ENCODE data around the gene ERLEC1. TPM values are rescaled to one million over a fixed set of nuclear protein-coding genes. Genes with fewer than 3 reads are reported as not detected.
"Not testable (repeated sequence)": the region's sequence is repeated elsewhere in the genome, so short reads cannot be mapped to it uniquely, and the experiment has no call there.

Gene ERLEC1
- total RNA-seq, 1 experiment from 2014 or later = 56.8 TPM

- H3K27me3 ChIP-seq (ENCODE audit: low read length) = no peaks in the 10 kb centered on the region
- BruUV-seq (replicated peaks) = no TSS peak
- no peaks in the 10 kb centered on the region for H3K9me3 ChIP-seq (ENCODE audit: low read length)
- H3K4me1 ChIP-seq (ENCODE audit: insufficient read depth, low read length) = no peaks in the 10 kb centered on the region
- no peak overlapping the region for H3K27ac ChIP-seq (ENCODE audit: low read length)
- no peaks in the 10 kb centered on the region for H3K9me2 ChIP-seq (replicated peaks; ENCODE audit: low read length)
- H4K20me1 ChIP-seq (ENCODE audit: low read length) = no peaks in the 10 kb centered on the region
- no peaks in the 10 kb centered on the region for H3K79me2 ChIP-seq (ENCODE audit: low read length)
- no peak overlapping the region for H2AFZ ChIP-seq (ENCODE audit: low read length)
- ChIA-PET CTCF (no interaction called here), POLR2A (ENCODE audit: unreplicated experiment) (no interaction called here)
- H3K4me3 ChIP-seq (ENCODE audit: low read length) = no peak overlapping the region
- no peaks in the 10 kb centered on the region for H3F3A ChIP-seq (ENCODE audit: low read length, unreplicated experiment)
- intact Hi-C loops (cut with micrococcal nuclease) = no loop called here
- H3K4me2 ChIP-seq (ENCODE audit: low read length) = no peak overlapping the region
- H3K9ac ChIP-seq (ENCODE audit: low read length) = no peak overlapping the region
- TF ChIP-seq, protein P1, sequence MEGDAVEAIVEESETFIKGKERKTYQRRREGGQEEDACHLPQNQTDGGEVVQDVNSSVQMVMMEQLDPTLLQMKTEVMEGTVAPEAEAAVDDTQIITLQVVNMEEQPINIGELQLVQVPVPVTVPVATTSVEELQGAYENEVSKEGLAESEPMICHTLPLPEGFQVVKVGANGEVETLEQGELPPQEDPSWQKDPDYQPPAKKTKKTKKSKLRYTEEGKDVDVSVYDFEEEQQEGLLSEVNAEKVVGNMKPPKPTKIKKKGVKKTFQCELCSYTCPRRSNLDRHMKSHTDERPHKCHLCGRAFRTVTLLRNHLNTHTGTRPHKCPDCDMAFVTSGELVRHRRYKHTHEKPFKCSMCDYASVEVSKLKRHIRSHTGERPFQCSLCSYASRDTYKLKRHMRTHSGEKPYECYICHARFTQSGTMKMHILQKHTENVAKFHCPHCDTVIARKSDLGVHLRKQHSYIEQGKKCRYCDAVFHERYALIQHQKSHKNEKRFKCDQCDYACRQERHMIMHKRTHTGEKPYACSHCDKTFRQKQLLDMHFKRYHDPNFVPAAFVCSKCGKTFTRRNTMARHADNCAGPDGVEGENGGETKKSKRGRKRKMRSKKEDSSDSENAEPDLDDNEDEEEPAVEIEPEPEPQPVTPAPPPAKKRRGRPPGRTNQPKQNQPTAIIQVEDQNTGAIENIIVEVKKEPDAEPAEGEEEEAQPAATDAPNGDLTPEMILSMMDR (conservative IDR thresholded peaks at IDR 0.05; ENCODE audit: low read depth, low read length) = no peak
- TF ChIP-seq EZH2phosphoT487 (IDR thresholded peaks at IDR 0.05; ENCODE audit: borderline replicate concordance, low read length) (no peak), EZH2 (IDR thresholded peaks at IDR 0.05; ENCODE audit: low read length, unreplicated experiment) (no peak)
- DNase-seq = no peak
- ATAC-seq = no peak
- H3K36me3 ChIP-seq (ENCODE audit: low read depth, low read length) = no peaks in the 10 kb centered on the region
Observed at GRCh38 chr2:53829273-53829979, 42.6 kb downstream of the ERLEC1 start.

DNA sequence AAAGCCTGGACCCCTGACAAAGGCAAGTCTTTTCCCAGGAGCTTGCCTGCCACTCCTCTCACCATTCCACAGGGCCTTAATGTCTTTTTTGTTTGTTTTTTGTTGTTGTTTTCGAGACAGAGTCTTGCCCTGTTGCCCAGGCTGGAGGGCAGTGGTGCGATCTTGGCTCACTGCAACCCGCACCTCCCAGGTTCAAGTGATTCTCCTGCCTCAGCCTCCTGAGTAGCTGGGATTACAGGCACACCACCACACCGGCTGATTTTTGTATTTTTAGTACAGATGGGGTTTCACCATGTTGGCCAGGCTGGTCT, 43.1 kb downstream of the ERLEC1 start:
- H4K20me1 ChIP-seq (ENCODE audit: low read length); H3K4me1 ChIP-seq (ENCODE audit: insufficient read depth, low read length); H3K9me2 ChIP-seq (replicated peaks; ENCODE audit: low read length); H3K9me3 ChIP-seq (ENCODE audit: low read length); H3K27ac ChIP-seq (ENCODE audit: low read length); H3K79me2 ChIP-seq (ENCODE audit: low read length); H3K4me2 ChIP-seq (ENCODE audit: low read length); H2AFZ ChIP-seq (ENCODE audit: low read length); CTCF ChIA-PET; H3K9ac ChIP-seq (ENCODE audit: low read length); intact Hi-C loops (cut with micrococcal nuclease); BruUV-seq (replicated peaks); POLR2A ChIA-PET (ENCODE audit: unreplicated experiment); H3K36me3 ChIP-seq (ENCODE audit: low read depth, low read length); H3K4me3 ChIP-seq (ENCODE audit: low read length); H3F3A ChIP-seq (ENCODE audit: low read length, unreplicated experiment); DNase-seq; ATAC-seq; H3K27me3 ChIP-seq (ENCODE audit: low read length): not testable (repeated sequence)

GRCh38 chr2:53840580-53840979, 53.7 kb downstream of the ERLEC1 start:
- intact Hi-C loops (cut with micrococcal nuclease) = no loop called here
- Histone ChIP-seq H3K4me3 (ENCODE audit: low read length) (no peak overlapping the region), H3F3A (ENCODE audit: low read length, unreplicated experiment) (no peaks in the 10 kb centered on the region), H3K27ac (ENCODE audit: low read length) (no peak overlapping the region), H2AFZ (ENCODE audit: low read length) (no peak overlapping the region), H3K4me2 (ENCODE audit: low read length) (no peak overlapping the region), H3K9me3 (ENCODE audit: low read length) (no peaks in the 10 kb centered on the region), H3K79me2 (ENCODE audit: low read length) (no peaks in the 10 kb centered on the region), H3K36me3 (ENCODE audit: low read depth, low read length) (no peaks in the 10 kb centered on the region), H3K9ac (ENCODE audit: low read length) (no peak overlapping the region), H3K4me1 (ENCODE audit: insufficient read depth, low read length) (no peaks in the 10 kb centered on the region), H4K20me1 (ENCODE audit: low read length) (no peaks in the 10 kb centered on the region), H3K9me2 (replicated peaks; ENCODE audit: low read length) (no peaks in the 10 kb centered on the region), H3K27me3 (ENCODE audit: low read length) (no peaks in the 10 kb centered on the region)
- no peak for ATAC-seq
- no TSS peak for BruUV-seq (replicated peaks)
- POLR2A ChIA-PET (ENCODE audit: unreplicated experiment) = no interaction called here
- CTCF ChIA-PET = no interaction called here
- no peak for TF ChIP-seq EZH2phosphoT487 (IDR thresholded peaks at IDR 0.05; ENCODE audit: borderline replicate concordance, low read length)
- DNase-seq = no peak

DNA sequence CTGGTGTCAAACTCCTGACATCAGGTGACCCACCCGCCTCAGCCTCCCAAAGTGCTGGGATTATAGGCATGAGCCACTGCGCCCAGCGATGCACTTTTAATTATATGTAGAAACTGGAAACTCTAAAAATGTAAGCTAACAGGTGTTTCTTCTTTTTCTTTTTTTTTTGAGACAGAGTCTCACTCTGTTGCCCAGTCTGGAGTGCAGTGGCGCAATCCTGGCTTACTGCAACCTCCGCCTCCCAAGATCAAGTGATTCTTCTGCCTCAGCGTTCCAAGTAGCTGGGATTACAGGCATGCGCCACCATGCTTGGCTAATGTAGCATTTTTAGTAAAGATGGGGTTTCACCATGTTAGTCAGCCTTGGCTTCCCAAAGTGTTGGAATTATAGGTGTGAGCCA, 54.8 kb downstream of the ERLEC1 start:
- H3K9me3 ChIP-seq (ENCODE audit: low read length); H3K4me2 ChIP-seq (ENCODE audit: low read length); H3K79me2 ChIP-seq (ENCODE audit: low read length); intact Hi-C loops (cut with micrococcal nuclease); H3K27ac ChIP-seq (ENCODE audit: low read length); H3K27me3 ChIP-seq (ENCODE audit: low read length); H3K36me3 ChIP-seq (ENCODE audit: low read depth, low read length); BruUV-seq (replicated peaks); DNase-seq; H3K9ac ChIP-seq (ENCODE audit: low read length); CTCF ChIA-PET; H3K4me1 ChIP-seq (ENCODE audit: insufficient read depth, low read length); H4K20me1 ChIP-seq (ENCODE audit: low read length); H3K9me2 ChIP-seq (replicated peaks; ENCODE audit: low read length); ATAC-seq; H3K4me3 ChIP-seq (ENCODE audit: low read length); H3F3A ChIP-seq (ENCODE audit: low read length, unreplicated experiment); POLR2A ChIA-PET (ENCODE audit: unreplicated experiment); H2AFZ ChIP-seq (ENCODE audit: low read length): not testable (repeated sequence)

Data from PC-3 (cell line).